HG03159 (cell line): Measurements from ENCODE around the gene KIAA0040.

Experiments used
- ATAC-seq: cut with Tn5 transposase; IDR thresholded peaks from one replicate; pipeline ENCODE4 v1.9.1; 2021; ENCODE audit warnings: mild to moderate bottlenecking, moderate library complexity; ENCODE audit not compliant: unreplicated experiment

KIAA0040 gene

GRCh38 chr1:175172503-175172902 lies 20.1 kb downstream of the KIAA0040 start:
- no peak for ATAC-seq

DNA sequence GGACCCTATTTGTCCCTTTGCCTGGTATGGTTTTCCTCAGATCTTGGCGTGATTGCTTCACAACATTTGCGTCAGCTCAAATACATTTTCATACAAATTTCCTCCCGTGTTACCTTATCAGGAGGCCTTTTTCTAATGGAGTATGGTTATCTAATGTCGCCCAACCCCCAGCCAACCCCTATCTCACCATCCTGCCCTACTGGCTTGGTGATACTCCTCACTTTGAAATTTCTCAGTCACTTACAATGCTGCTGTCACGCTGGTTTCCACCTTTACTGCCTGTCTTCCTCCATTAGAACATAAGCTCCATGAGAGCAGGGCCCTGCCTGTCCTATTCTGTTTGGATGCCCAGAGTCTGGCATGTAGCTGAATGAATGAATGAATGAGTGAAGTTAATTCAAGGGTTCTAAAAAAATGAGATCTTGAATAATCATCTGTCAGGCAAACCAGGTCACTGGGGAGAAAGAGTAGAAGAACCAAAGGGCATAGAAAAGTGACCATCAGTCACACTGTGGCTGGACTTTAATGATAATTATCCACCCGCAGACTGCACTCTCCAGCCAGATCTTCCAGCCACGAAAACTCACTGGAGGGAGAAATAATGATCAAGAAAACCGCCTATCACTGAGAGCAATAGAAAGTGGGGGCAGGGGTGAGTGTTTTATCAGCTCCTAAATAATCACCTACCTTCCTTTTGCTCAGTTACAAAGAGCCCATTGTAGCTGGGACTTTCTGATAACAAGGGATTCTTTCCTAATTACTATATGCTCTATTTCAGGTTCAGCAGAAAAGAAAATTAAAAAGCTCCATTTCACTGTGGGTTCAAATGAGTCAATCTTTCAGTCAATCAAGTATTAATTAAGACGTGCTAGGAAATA lies 21.3 kb downstream of the KIAA0040 start:
- no peak for ATAC-seq

- no peak for ATAC-seq
Observed at GRCh38 chr1:175169286-175170018, 23.1 kb downstream of the KIAA0040 start.

DNA sequence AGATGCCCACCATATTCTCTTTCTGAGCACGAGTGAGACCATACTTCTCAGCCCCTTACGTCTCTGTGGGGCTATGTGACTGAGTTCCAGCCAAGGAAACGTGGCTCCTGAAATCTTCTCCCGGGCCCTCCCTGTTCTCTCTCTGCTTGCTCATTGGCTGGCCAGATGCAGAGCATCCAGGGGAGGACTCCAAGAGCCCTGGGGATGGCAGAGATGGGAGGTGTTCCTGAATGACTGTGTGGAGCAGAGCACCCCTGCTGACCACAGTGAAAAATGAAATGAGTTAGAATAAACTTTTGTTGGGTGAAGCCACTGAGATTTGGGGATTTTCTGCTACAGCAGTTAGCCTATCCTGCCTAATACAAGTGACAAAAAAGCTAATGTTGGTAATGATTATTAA lies 23.8 kb downstream of the KIAA0040 start:
- no peak for ATAC-seq

DNA sequence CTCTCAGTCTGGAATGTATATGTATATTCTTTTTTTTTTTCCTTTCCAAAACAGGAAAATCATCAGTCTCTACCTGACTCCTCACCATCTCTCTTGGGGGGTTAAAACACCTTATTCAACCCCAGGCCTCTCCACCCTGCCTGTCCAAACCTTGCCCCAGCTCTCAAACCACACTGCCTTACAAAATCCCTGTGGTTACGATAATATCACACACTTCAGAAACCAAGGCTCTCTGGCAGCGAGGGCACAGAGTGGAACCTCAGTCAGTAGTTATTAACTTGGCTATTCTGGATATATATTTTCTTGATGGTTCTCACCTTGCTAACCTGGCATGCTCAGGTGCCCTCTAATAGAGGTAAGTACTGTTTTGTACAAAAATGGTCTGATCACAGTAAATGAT lies 24.7 kb downstream of the KIAA0040 start:
- ATAC-seq: no peak

GRCh38 chr1:175166746-175167145 lies 25.8 kb downstream of the KIAA0040 start:
- no peak for ATAC-seq

- no peak for ATAC-seq
Observed at GRCh38 chr1:175164751-175165150, 27.8 kb downstream of the KIAA0040 start.

DNA sequence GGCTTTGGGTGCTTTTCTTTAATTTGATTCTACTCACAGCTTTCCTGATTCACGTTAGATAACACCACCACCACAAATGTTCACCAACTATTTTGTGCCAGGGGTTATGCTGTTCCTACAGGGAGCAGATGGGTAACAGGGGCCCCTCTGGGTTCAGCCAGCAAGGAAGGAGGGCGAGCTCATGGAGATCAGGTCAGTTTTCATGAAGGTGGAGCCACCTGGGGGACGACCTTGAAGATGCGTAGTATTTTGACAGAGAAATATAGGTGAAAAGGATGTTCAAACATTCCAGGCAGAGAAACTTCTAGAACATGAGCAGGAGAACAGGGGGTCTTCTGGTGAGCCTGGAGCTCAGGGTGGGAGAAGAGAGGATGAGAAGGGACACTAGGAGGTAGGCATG lies 28.9 kb downstream of the KIAA0040 start:
- ATAC-seq: no peak

DNA sequence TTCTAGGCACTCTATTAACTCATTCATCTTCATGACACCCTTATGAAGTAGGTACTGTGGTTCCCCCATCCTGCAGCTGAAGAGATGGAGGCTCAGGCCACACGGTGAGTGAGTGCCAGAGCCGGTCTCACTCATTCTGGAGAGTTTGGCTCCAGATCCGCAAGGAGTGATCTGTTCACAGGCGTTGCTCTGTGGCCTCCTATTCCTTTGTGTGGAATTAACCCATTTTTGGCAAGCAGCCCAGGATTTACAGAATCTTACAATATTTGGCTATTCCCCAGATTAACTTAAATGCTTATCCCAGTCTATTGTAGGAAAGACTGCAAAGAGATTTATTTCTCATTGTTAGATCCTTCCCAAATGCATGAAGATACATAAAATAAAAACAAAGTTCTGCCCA lies 29.6 kb downstream of the KIAA0040 start:
- ATAC-seq: no peak

DNA sequence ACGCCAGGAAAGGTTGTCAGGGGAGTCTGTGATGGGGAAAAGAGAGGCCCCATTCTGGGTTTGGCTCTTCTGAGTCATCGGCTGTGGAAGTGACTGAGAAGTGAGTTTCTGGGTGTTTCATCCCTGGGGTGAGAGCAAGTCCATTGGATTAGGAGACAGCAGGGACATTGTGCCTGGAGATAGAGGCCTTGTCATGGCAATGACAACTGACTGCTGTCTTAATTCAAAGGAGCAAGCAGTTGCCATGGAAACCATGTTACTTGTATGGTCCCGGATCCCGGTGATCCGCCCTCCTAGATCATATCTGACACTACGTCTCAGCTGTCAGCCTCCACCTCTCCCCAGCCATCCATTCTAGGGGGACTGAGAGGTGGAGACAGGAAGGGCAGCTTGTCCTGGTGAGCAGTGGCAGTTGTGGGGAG lies 34.4 kb downstream of the KIAA0040 start:
- ATAC-seq: no peak

DNA sequence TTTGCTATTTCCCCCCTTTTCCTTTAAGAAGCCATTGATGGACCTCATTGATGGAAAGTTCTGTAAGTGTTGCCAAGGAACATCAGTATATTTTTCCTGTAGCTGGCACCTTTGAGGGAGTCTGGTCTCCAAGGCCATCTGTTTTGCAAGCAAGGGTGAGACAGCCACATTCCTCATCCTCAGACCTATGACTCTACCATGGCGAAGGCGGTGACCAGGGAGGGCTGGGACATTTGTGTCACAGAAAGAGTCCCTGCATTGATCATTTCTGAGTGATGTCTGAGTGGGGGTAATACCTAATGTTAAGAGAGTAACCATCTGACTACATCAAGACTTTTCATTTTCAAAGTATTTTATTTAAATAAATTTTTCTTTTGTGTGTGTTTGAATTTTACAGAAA lies 35.4 kb downstream of the KIAA0040 start:
- ATAC-seq: no peak

DNA sequence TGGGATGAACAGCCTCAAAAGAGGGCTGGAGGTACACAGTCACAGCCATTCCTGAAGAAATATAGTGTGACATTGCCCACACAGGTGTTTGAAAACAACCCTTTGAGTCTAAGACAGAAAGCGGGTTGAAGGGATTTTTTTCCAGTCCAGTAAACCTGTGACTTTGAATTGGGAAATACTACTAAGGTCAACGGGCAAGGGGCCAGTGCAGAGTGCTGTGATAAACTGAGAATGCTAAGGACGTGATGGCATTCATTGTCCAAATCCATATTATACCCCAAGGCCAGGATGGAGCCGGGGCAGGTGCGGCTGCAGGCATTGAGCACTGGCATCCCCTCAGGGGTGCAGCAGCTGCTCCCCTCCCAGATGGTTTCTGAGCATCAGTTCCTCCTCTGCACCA lies 36.6 kb downstream of the KIAA0040 start:
- ATAC-seq: no peak

DNA sequence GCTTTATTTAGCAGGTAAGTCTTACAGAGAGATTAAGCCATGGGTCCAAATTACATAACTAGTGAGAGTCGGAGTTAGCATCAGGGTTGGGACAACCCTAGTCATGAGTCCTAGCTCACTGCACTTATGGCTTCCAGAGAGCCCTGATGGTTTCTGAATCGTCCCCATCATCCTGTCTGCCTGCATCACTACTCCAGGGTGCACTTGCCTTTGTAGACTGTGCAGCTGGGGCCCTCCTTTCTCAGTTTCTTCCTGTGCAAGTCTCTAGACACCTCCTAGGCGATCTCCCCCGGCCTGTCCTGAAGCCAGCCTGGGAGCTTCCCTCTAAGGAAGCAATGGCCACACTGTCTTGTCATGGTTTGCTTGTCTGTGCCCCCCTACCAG lies 37.1 kb downstream of the KIAA0040 start:
- no peak for ATAC-seq

GRCh38 chr1:175154629-175155472 lies 37.7 kb downstream of the KIAA0040 start:
- ATAC-seq: no peak

DNA sequence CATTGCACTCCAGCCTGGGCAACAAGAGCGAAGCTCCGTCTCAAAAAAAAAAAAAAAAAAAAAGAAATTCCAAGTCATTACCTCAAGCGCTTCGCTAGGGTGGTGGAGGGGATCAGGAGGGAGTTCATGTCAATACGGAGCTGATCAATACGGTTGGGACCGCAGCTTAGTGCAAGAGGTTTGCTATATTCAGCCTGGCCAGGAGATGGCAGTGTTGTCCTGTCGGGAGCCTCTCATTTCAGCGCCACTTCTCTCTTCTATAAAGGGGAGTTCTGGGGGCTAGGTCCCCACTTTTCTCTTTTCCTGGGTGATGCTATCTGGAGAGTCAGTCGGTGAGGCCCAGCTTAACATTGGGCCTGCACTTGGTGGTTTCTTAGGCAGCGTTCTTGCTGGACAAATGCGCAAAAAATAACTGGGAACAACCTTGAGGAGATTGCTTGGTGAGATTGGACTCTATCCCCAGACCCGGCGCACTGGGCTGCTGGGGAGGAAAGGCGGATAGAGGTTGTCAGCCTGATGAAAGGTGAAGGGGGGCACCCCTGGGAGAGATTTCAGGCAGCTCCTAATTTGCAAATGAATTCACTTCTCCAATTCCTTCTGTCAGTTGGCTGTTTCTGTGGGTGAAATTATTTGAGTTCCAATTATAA lies 40.4 kb downstream of the KIAA0040 start:
- peak; percentile 72 for ATAC-seq

- no peak for ATAC-seq
Observed at GRCh38 chr1:175150596-175151319, 41.8 kb downstream of the KIAA0040 start.

GRCh38 chr1:175148068-175148467 lies 44.5 kb downstream of the KIAA0040 start:
- no peak for ATAC-seq

DNA sequence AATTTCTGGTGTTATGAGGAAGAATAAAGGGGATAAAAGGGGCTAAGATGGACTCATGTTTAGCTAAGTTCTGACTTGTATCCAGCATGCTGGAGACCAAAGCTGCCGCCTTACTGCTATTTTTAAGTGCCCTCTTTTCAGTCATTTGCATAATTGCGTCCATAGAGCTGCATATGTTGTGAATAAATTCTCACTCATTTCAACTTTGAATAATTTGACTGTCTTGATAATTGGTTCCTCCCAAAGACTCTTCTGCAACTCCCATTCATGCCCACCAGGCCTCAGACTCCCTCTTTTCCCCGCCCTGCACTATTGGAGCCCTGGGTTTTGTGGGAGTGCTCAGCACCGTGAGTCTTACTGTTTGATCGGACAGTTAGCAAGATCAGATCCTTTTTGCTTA lies 45.0 kb downstream of the KIAA0040 start:
- no peak for ATAC-seq

GRCh38 chr1:175146529-175147213 lies 45.9 kb downstream of the KIAA0040 start:
- ATAC-seq: no peak
